HG02852 (cell line): Measurements from ENCODE around the gene IFNL2.
"Not testable (repeated sequence)": the region's sequence is repeated elsewhere in the genome, so short reads cannot be mapped to it uniquely, and the experiment has no call there.

Experiments used
- ATAC-seq: cut with Tn5 transposase; IDR thresholded peaks from one replicate; pipeline ENCODE4 v1.9.1; 2021; ENCODE audit warnings: mild to moderate bottlenecking, moderate library complexity; ENCODE audit not compliant: unreplicated experiment

The IFNL2 gene

GRCh38 chr19:39268085-39268484 lies at the start of gene IFNL2:
TSS of gene IFNL2 (plus strand) at chr19:39268396. CDS start at chr19:39268569, 173 bp downstream.
- ATAC-seq = not testable (repeated sequence)

DNA sequence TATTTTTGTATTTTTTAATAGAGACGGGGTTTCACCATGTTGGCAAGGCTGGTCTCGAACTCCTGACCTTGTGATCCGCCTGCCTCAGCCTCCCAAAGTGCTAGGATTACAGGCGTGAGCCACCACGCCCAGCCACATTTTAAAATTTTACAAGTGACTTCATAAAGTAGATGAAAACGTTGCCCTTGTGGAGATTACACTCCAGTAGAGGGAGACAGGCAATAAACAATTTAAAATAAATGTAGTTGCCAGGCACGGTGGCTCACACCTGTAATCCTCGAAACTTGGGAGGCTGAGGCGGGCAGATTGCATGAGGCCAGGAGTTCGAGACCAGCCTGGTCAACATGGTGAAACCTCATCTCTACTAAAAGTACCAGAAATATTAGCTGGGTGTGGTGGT lies 49.1 kb upstream of the IFNL2 start:
- not testable (repeated sequence) for ATAC-seq

DNA sequence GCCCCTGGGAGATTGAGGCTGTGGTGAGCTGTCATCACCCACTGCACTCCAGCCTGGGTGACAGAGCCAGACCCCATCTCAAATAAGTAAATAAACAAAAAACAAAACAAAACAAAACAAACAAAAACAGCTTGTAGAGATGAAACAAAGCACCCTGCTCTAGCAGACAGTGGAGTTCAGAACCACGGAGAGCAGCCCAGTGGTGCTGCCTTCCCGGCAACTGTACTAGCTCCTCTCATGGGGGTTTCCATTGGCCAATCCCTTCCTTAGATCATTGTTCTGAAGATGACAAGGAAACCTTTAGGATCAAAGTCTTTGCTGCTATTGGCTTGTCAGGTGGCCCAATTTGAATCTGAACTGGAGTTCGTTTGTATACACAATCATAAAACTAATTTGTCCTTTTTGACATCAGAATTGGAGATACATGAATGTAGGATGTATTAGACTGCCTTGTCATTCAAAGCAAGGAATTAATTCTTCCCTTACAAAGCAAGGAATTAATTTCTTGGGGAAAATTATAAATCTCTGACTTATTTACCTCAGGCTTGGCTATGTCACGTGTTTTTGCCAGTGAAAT lies 44.4 kb upstream of the IFNL2 start:
- no peak for ATAC-seq

DNA sequence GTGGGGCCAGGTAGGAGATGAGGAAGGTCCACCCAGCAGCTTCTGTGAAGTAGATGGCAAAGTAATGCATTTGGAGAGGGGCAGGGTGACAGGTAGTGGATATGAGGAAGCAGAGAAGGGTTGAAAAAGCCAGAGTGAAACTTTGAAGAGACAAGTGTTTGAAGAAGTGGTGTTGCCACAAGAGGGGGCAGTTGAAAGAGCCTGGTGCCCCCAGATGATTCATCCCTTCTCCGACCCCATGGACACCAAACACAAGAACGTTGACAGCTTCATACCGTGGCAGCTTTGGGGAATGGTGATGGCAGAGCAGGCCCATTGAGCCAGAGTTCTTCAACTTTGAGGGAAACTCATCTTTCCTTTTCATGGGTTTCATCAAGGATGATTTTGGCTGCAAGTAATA lies 43.3 kb upstream of the IFNL2 start:
- ATAC-seq = no peak

- no peak for ATAC-seq
Observed at GRCh38 chr19:39230096-39230764, 38.0 kb upstream of the IFNL2 start.

GRCh38 chr19:39232708-39233107 lies 35.5 kb upstream of the IFNL2 start:
- ATAC-seq = no peak

- no peak for ATAC-seq
Observed at GRCh38 chr19:39236527-39236926, 31.7 kb upstream of the IFNL2 start.

GRCh38 chr19:39237200-39238184 lies 30.7 kb upstream of the IFNL2 start:
- no peak for ATAC-seq

GRCh38 chr19:39238209-39238608 lies 30.0 kb upstream of the IFNL2 start:
- no peak for ATAC-seq

DNA sequence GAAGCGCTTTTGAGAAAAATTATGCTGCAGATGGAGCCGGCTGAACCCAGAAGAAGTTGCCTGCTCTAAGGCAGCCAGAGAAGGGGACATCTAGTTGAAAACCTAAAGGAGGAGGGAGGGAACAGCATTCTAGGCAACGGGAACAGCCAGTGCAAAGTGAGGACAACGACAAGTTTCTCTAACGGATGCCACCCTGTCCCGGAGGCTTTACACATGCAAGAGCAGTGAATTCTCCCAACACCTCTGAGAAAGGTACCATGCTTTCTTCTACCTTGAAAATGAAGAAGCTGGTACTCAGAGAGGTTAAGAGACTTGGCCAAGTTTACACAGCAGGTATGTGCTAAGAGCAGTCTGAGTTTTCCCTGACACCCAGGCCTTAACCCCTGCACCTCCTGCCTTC lies 29.3 kb upstream of the IFNL2 start:
- ATAC-seq = no peak

DNA sequence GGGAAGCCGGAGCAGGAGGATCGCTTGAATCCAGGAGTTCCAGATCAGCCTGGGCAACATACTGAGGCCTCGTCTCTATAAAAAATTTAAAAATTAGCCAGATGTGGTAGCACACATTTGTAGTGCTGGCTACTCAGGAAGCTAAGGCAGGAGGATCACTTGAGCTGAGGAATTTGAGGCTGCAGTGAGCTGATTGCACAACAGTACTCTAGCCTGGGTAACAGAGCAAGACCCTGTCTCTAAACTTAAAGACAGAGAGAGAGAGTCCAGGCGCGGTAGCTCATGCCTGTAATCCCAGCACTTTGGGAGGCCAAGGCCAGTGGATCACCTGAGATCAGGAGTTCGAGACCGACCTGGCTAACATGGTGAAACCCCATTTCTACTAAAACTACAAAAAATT lies 27.8 kb upstream of the IFNL2 start:
- no peak for ATAC-seq

GRCh38 chr19:39243741-39244140 lies 24.5 kb upstream of the IFNL2 start:
- not testable (repeated sequence) for ATAC-seq

GRCh38 chr19:39244410-39245100 lies 23.6 kb upstream of the IFNL2 start, which contains the start of gene IFNL3:
TSS of gene IFNL3 (minus strand) at chr19:39245006. CDS start at chr19:39244967, 39 bp downstream.
- not testable (repeated sequence) for ATAC-seq

GRCh38 chr19:39245166-39245565 lies 23.0 kb upstream of the IFNL2 start:
- ATAC-seq = not testable (repeated sequence)

GRCh38 chr19:39246951-39247669 lies 21.1 kb upstream of the IFNL2 start:
- no peak for ATAC-seq

- ATAC-seq = no peak
Observed at GRCh38 chr19:39247701-39248664, 20.2 kb upstream of the IFNL2 start.

GRCh38 chr19:39248806-39249205 lies 19.4 kb upstream of the IFNL2 start, which contains the start of gene IFNL4:
TSS of gene IFNL4 (minus strand) at chr19:39248856.
- no peak for ATAC-seq

GRCh38 chr19:39251081-39251480 lies 17.1 kb upstream of the IFNL2 start:
- no peak for ATAC-seq

DNA sequence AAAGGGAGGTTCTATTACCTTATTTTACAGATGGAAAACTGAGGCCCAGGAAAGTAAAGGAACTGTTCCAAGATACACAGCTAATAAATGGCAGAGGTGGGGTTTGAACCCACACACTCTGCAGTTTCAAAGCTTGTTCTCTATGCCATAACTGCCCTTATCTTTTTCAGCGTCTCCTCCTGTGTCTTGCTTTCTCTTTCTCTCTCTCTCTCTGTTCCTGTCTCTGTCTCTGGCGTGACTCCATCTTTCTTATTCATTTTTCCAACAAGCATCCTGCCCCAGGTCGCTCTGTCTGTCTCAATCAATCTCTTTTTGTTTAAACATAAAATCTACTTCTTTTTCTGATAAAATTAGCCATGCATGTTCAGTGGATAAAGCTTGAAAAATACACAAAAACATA lies 16.4 kb upstream of the IFNL2 start:
- no peak for ATAC-seq
